ENCODE measurements around the gene CHD5. TPM values are rescaled to one million over a fixed set of nuclear protein-coding genes. Genes with fewer than 3 reads are reported as not detected.

CHD5 gene
- polyA plus RNA-seq, 2 of the 4 experiments (the other 2 are of a cell fraction), result 0.21 to 0.66 TPM

GRCh38 chr1:6152882-6153281, 27.2 kb downstream of the CHD5 start:
- Histone ChIP-seq H3K4me2 (no peak overlapping the region), H3K27ac (no peak overlapping the region), H3K4me1 (peaks cover 18% of the 10 kb centered on the region), H3K9me3 (no peaks in the 10 kb centered on the region), H3K4me3 (no peak overlapping the region)
- ChIA-PET CTCF (no interaction called here), POLR2A (no interaction called here)
- DNase-seq (ENCODE audit: low read depth in 1 of 2, low spot score in 1 of 2) (no peak), FAIRE-seq (no peak), ATAC-seq (no peak)
- TF ChIP-seq ESRRA (IDR thresholded peaks at IDR 0.05; ENCODE audit: borderline replicate concordance, low read length), result no peak
- TF ChIP-seq BCL3 (IDR thresholded peaks at IDR 0.05), result no peak
- no peak for TF ChIP-seq CBX2 (IDR thresholded peaks at IDR 0.05; ENCODE audit: borderline replicate concordance, low read depth)
- 87% methylated on average over 6 of the region's 7 CpGs for WGBS (ENCODE audit: missing lambda C conversion rate)

DNA sequence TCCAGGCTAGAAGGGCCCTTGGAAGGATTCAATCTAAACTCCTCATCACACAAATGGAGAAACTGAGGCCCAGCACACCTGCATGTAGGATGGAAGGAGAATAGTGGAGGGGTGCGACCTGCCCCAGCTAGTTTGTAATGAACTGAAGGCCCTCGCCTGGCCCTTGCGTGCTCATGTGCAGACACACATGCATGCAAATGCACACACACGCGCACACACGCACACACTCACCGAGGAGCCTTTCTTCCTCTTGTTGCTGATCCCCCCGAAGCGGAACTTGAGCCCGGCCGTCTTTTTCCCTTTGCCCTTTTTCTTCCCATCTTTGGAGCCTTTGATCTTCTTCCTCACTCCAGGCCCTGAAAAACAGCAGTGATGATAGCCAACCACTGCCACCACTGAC, 27.9 kb downstream of the CHD5 start:
- peaks cover 11% of the 10 kb centered on the region for H3K4me1 ChIP-seq
- ChIA-PET CTCF (no interaction called here), POLR2A (no interaction called here)
- DNase-seq (ENCODE audit: low read depth in 1 of 2, low spot score in 1 of 2) (no peak), ATAC-seq (no peak), FAIRE-seq (no peak)
- H3K27ac ChIP-seq, result no peak overlapping the region
- TF ChIP-seq RCOR1 (IDR thresholded peaks at IDR 0.05; ENCODE audit: low read depth, low read length) (no peak), JUN (IDR thresholded peaks at IDR 0.05) (no peak), EP300 (IDR thresholded peaks at IDR 0.05) (no peak), TFCP2L1 (CRISPR knock-in tag; IDR thresholded peaks at IDR 0.05) (no peak), JUNB (IDR thresholded peaks at IDR 0.05) (no peak), CEBPB (IDR thresholded peaks at IDR 0.05) (no peak), HOXB13 (CRISPR knock-in tag; IDR thresholded peaks at IDR 0.05; ENCODE audit: low read depth) (no peak), RARB (CRISPR knock-in tag; IDR thresholded peaks at IDR 0.05) (no peak), ATOH8 (CRISPR knock-in tag; IDR thresholded peaks at IDR 0.05; ENCODE audit: low read depth) (no peak), ZSCAN20 (CRISPR knock-in tag; IDR thresholded peaks at IDR 0.05) (no peak), FOSL2 (IDR thresholded peaks at IDR 0.05) (no peak), FOSL2 (CRISPR knock-in tag; IDR thresholded peaks at IDR 0.05) (no peak), ESRRA (IDR thresholded peaks at IDR 0.05; ENCODE audit: borderline replicate concordance, low read length) (no peak), HOXB5 (CRISPR knock-in tag; IDR thresholded peaks at IDR 0.05) (no peak), KDM5A (IDR thresholded peaks at IDR 0.05) (no peak), POLR2AphosphoS2 (conservative IDR thresholded peaks at IDR 0.05; ENCODE audit: low read length) (no peak), EHF (CRISPR knock-in tag; IDR thresholded peaks at IDR 0.05) (no peak)
- TF ChIP-seq, protein P1, sequence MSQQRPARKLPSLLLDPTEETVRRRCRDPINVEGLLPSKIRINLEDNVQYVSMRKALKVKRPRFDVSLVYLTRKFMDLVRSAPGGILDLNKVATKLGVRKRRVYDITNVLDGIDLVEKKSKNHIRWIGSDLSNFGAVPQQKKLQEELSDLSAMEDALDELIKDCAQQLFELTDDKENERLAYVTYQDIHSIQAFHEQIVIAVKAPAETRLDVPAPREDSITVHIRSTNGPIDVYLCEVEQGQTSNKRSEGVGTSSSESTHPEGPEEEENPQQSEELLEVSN (IDR thresholded peaks at IDR 0.05; ENCODE audit: borderline replicate concordance, low read depth), result no peak
- H3K4me2 ChIP-seq, result no peak overlapping the region
- H3K9me3 ChIP-seq, result no peaks in the 10 kb centered on the region
- 84% methylated on average over 11 of the region's 11 CpGs for WGBS (ENCODE audit: missing lambda C conversion rate)
- H3K4me3 ChIP-seq, result no peak overlapping the region

- Histone ChIP-seq H3K4me2 (no peak overlapping the region), H3K4me3 (no peak overlapping the region), H3K9me3 (no peaks in the 10 kb centered on the region), H3K4me1 (peaks cover 3% of the 10 kb centered on the region; the same call in 1 of the 3 replicates), H3K27ac (no peak overlapping the region)
- CTCF ChIA-PET, result interaction anchor here (0.8 kb wide), 1 partner anchor 54 kb away, joined by 3 read pairs; no protein-coding TSS in a partner anchor
- TF ChIP-seq ZFP36 (IDR thresholded peaks at IDR 0.05; ENCODE audit: borderline replicate concordance, partially characterized antibody), result peak; percentile 79
- no peak for TF ChIP-seq MAX (IDR thresholded peaks at IDR 0.05)
- TF ChIP-seq, protein P2, sequence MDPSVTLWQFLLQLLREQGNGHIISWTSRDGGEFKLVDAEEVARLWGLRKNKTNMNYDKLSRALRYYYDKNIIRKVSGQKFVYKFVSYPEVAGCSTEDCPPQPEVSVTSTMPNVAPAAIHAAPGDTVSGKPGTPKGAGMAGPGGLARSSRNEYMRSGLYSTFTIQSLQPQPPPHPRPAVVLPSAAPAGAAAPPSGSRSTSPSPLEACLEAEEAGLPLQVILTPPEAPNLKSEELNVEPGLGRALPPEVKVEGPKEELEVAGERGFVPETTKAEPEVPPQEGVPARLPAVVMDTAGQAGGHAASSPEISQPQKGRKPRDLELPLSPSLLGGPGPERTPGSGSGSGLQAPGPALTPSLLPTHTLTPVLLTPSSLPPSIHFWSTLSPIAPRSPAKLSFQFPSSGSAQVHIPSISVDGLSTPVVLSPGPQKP (IDR thresholded peaks at IDR 0.05; ENCODE audit: low read depth, low read length), result no peak
- FAIRE-seq (no peak), ATAC-seq (no peak), DNase-seq (ENCODE audit: low read depth in 1 of 2, low spot score in 1 of 2) (no peak)
- POLR2A ChIA-PET, result no interaction called here
- WGBS (ENCODE audit: missing lambda C conversion rate), result 84% methylated on average over 7 of the region's 9 CpGs
Measured at GRCh38 chr1:6151291-6151822, 28.8 kb downstream of the CHD5 start.
